Common myeloid progenitor, CD34-positive (primary cell): ENCODE measurements around the gene PRSS56.

Experiments used
- CTCF ChIA-PET: fragments of 350-600 bp; sonication (Branson Sonifier 250); formaldehyde crosslinking; loops from one replicate; lab custom pipeline; 2021; ENCODE audit warnings: antibody characterized with exemption; lab: Charles Lee
- POLR2A ChIA-PET: fragments of 350-600 bp; sonication (Branson Sonifier 250); formaldehyde crosslinking; loops from one replicate; lab custom pipeline; 2021; ENCODE audit warnings: antibody characterized with exemption; lab: Charles Lee
- DNase-seq, 3 donors: peaks; one replicate each; pipeline versions ENCODE4 v3.0.0 to v3.0.0-alpha.2; 2013
- H3K27ac ChIP-seq, 2 experiments: 1 replicate in 1 of 2; 2 replicates in 1 of 2; pipeline ENCODE4 v1.7.0; 2013; ENCODE audit warnings: inconsistent platforms in 2 of 2, low read length in 2 of 2, mild to moderate bottlenecking in 2 of 2, low read depth in 1 of 2, moderate library complexity in 1 of 2; ENCODE audit not compliant: severe bottlenecking in 2 of 2, insufficient read depth in 1 of 2, poor library complexity in 1 of 2
- H3K27me3 ChIP-seq, 5 experiments: replicated peaks in 2 of 5; 1 replicate in 3 of 5; 2 replicates in 2 of 5; pipeline versions ENCODE4 v1.6.1 to v1.7.0; 2013; ENCODE audit warnings: low read length in 4 of 5, mild to moderate bottlenecking in 2 of 5, moderate library complexity in 2 of 5, inconsistent platforms in 1 of 5; ENCODE audit not compliant: insufficient read depth in 5 of 5, control insufficient read depth in 4 of 5
- H3K36me3 ChIP-seq, 4 experiments: 1 replicate in 2 of 4; 2 replicates in 2 of 4; pipeline versions ENCODE4 v1.6.1 to v1.7.0; 2013; ENCODE audit warnings: low read length in 3 of 4, control low read depth in 1 of 4, mild to moderate bottlenecking in 1 of 4; ENCODE audit not compliant: control insufficient read depth in 4 of 4, insufficient read depth in 4 of 4
- H3K4me1 ChIP-seq, 4 experiments: 1 replicate in 3 of 4; 2 replicates in 1 of 4; pipeline versions ENCODE4 v1.6.1 to v1.7.1; 2013; ENCODE audit warnings: low read length in 3 of 4, mild to moderate bottlenecking in 3 of 4, control low read depth in 1 of 4, inconsistent platforms in 1 of 4, moderate library complexity in 1 of 4; ENCODE audit not compliant: control insufficient read depth in 4 of 4, insufficient read depth in 4 of 4; ENCODE audit errors: control extremely low read depth in 1 of 4
- H3K4me3 ChIP-seq, 7 experiments: 1 replicate in 4 of 7; 2 replicates in 3 of 7; pipeline versions ENCODE4 v1.5.1 to v1.7.0; 2013; ENCODE audit warnings: mild to moderate bottlenecking in 7 of 7, low read length in 6 of 7, moderate library complexity in 6 of 7, inconsistent platforms in 2 of 7, low read depth in 2 of 7, control low read depth in 1 of 7; ENCODE audit not compliant: insufficient read depth in 4 of 7, control insufficient read depth in 1 of 7; ENCODE audit errors: extremely low read depth in 1 of 7
- H3K9me3 ChIP-seq, 5 experiments: 1 replicate in 4 of 5; 2 replicates in 1 of 5; pipeline versions ENCODE4 v1.6.1 to v1.7.1; 2013; ENCODE audit warnings: low read length in 4 of 5, mild to moderate bottlenecking in 2 of 5, inconsistent platforms in 1 of 5, low read depth in 1 of 5, moderate library complexity in 1 of 5; ENCODE audit not compliant: control insufficient read depth in 4 of 5, insufficient read depth in 2 of 5; ENCODE audit errors: control extremely low read depth in 1 of 5
- WGBS: methylation state at CpG from one replicate; pipeline ENCODE4 v1.1.5; 2013; ENCODE audit not compliant: insufficient coverage; 5-methylcytosine and 5-hydroxymethylcytosine counted together

Gene PRSS56

DNA sequence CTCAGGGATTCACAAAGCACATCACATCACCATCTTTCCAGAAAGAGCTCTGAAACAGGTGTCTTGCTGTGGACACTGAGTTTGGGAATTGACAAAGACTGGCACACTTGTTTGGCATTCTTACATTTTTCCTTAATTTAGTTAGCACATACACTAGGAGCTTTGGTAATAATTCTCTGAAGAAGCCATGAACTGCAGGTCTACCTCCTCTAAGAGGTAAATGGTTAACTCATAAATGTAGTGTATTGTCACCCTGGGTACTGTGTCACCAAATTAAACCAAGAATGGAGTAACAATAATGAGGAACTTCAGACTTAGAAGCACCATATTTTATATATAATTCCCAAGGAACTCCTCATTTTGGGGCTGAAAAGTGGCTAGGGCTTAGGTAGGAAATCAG is 52.9 kb downstream of the PRSS56 start:
- no peaks in the 10 kb centered on the region for H3K4me1 ChIP-seq
- H3K9me3 ChIP-seq, result no peaks in the 10 kb centered on the region
- peaks cover 10 to 62% (median 45%) of the 10 kb centered on the region in 4 experiments for H3K36me3 ChIP-seq
- no peak overlapping the region for H3K27ac ChIP-seq
- no peak overlapping the region for H3K4me3 ChIP-seq
- no peak for DNase-seq
- CTCF ChIA-PET, result no interaction called here
- POLR2A ChIA-PET, result no interaction called here
- no peaks in the 10 kb centered on the region for H3K27me3 ChIP-seq

DNA sequence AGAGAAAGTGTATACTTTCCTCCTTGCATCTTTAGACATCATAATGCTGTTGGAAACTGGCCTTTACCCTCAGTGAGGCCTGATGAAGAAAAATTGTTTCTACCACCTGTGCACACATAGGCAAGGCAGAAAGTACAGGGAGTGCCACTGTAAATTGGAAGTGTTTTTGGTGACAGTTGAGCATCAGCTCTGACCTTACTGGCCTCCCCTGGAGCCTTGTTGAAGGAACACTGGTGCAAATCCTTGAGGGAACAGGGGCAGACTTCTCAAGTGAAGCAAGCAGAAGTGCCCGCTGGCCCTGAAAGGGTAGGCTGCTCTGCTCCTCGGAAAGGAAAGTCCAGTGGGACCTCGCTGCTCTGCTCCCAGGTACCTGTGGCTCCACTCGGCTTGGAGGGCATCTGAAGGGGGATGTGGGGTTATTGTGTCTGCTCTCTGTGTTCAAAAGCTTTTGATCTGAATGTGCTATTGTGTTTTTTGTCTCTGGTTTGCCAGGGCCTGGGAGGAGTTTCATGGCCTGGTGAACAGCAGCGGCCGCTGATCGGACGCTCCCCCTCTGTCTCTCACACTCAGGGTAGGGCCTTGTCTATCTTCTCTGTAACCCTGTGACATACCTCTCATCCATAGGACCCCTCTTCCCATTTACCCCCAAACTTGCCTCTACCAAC is 53.7 kb downstream of the PRSS56 start:
- H3K4me3 ChIP-seq, result no peak overlapping the region
- POLR2A ChIA-PET, result interaction anchor here (0.6 kb wide), 1 partner anchor 22 kb away, joined by 6 read pairs; no protein-coding TSS in a partner anchor
- H3K4me1 ChIP-seq, result no peaks in the 10 kb centered on the region
- no peak for DNase-seq
- 94% methylated on average over 4 of the region's 8 CpGs for WGBS
- no peaks in the 10 kb centered on the region for H3K9me3 ChIP-seq
- H3K27ac ChIP-seq, result no peak overlapping the region
- peaks cover 10 to 53% (median 37%) of the 10 kb centered on the region in 4 experiments for H3K36me3 ChIP-seq
- CTCF ChIA-PET, result no interaction called here
- H3K27me3 ChIP-seq, result no peaks in the 10 kb centered on the region

DNA sequence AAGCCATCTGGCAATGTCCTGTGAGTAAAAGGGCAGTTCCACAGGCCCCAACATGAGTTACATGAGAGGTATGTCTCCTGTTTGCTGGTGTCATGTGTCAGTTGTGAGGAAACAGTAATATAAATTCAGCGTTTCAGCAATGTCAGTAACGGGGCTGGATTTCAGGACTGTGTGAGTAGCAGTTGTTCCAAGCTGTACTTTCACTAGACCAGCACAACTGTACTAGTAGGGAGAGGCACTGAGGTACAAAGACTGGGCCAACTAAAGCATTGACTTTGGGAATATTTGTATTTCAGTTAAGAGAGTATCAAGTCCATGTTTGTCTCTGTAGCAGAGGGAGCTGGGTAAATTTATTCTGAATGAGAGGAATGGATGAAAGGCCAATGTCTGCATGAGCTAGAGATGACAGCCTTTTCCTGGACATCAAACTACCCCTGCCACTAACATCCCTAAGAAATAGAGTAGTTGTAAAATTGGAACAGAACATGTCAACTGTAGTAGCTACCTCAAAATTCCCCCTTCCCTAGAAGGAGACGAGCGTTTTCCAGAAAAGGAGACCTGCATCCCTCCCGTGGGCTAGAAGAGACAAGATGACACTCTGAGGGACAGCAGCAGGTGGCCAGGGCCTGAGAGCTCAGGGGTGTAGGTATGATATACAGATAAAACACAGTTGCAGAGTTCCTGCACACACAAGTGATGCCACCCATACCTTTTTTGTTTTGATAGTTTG is 54.7 kb downstream of the PRSS56 start:
- no peak for DNase-seq
- Histone ChIP-seq H3K4me1 (no peaks in the 10 kb centered on the region), H3K27me3 (no peaks in the 10 kb centered on the region), H3K9me3 (no peaks in the 10 kb centered on the region), H3K4me3 (no peak overlapping the region), H3K27ac (no peak overlapping the region), H3K36me3 (peaks cover 8 to 44% (median 29%) of the 10 kb centered on the region in 4 experiments)
- CTCF ChIA-PET, result interaction anchor here (0.9 kb wide), 1 partner anchor 261 kb away, joined by 3 read pairs; no protein-coding TSS in a partner anchor
- WGBS, result 93% methylated on average over 2 of the region's 5 CpGs
- POLR2A ChIA-PET, result no interaction called here
